PC-9 (cell line): ENCODE results near the gene SELENOS. TPM values are rescaled to one million over a fixed set of nuclear protein-coding genes. Genes with fewer than 3 reads are reported as not detected.

Experiments
- BruUV-seq: library from RNA; stranded (reverse); fragments of 400-500 nt; replicated peaks from 2 replicates; lab custom pipeline; 2021; lab: Mats Ljungman, UMichigan
- CTCF ChIA-PET: fragments of 300-600 bp; sonication (Branson Sonifier 250); formaldehyde crosslinking; loops from one replicate; lab custom pipeline; 2022; ENCODE audit warnings: antibody characterized with exemption; lab: Charles Lee
- POLR2A ChIA-PET: fragments of 300-600 bp; sonication (Branson Sonifier 250); formaldehyde crosslinking; loops from one replicate; lab custom pipeline; 2022; ENCODE audit warnings: antibody characterized with exemption; ENCODE audit not compliant: unreplicated experiment; lab: Charles Lee
- DNase-seq, 2 experiments: peaks; one replicate each; pipeline versions ENCODE4 v3.0.0 to v3.0.0-alpha.2; 2015 to 2022; ENCODE audit warnings: mixed read lengths in 1 of 2
- H2AFZ ChIP-seq: fragments of 200-600 bp; sonication (generic); 2 replicates; pipeline ENCODE4 v1.8.1; 2017; ENCODE audit warnings: antibody characterized with exemption
- H3F3A ChIP-seq: fragments of 200-600 bp; sonication (generic); 2 replicates; pipeline ENCODE4 v1.8.1; 2017; ENCODE audit warnings: antibody characterized with exemption, mild to moderate bottlenecking, low read depth; ENCODE audit not compliant: insufficient read depth
- H3K27ac ChIP-seq: fragments of 200-600 bp; sonication (generic); 2 replicates; pipeline ENCODE4 v1.6.1; 2016; ENCODE audit warnings: mixed run types
- H3K27me3 ChIP-seq: fragments of 200-600 bp; sonication (generic); 2 replicates; pipeline ENCODE4 v1.6.1; 2016; ENCODE audit warnings: low read depth, mixed run types; ENCODE audit not compliant: insufficient read depth
- H3K36me3 ChIP-seq: fragments of 200-600 bp; sonication (generic); 2 replicates; pipeline ENCODE4 v1.6.1; 2016; ENCODE audit warnings: low read depth, mixed run types
- H3K4me1 ChIP-seq: fragments of 200-600 bp; sonication (generic); replicated peaks from 2 replicates; pipeline ENCODE4 v1.6.1; 2016; ENCODE audit warnings: mixed run types; ENCODE audit not compliant: insufficient read depth
- H3K4me2 ChIP-seq: fragments of 200-600 bp; sonication (generic); 2 replicates; pipeline ENCODE4 v1.6.1; 2017; ENCODE audit warnings: mixed run types
- H3K4me3 ChIP-seq: fragments of 200-600 bp; sonication (generic); 2 replicates; pipeline ENCODE4 v1.6.1; 2016; ENCODE audit warnings: mixed run types
- H3K79me2 ChIP-seq: fragments of 200-600 bp; sonication (generic); 2 replicates; pipeline ENCODE4 v1.6.1; 2017; ENCODE audit warnings: low read depth, mixed run types
- H3K9me2 ChIP-seq: fragments of 200-600 bp; sonication (generic); 2 replicates; pipeline ENCODE4 v1.8.1; 2017; ENCODE audit warnings: mild to moderate bottlenecking; ENCODE audit not compliant: insufficient read depth
- H3K9me3 ChIP-seq: fragments of 200-600 bp; sonication (generic); 2 replicates; pipeline ENCODE4 v1.8.1; 2016; ENCODE audit warnings: low read depth; ENCODE audit not compliant: insufficient read depth
- H4K20me1 ChIP-seq: fragments of 200-600 bp; sonication (generic); 2 replicates; pipeline ENCODE4 v1.8.1; 2017; ENCODE audit not compliant: insufficient read depth
- CTCF ChIP-seq: fragments of 200-600 bp; sonication (generic); conservative IDR thresholded peaks from 2 replicates; pipeline ENCODE4 v1.6.1; 2017; ENCODE audit warnings: mixed run types, antibody characterized with exemption, mild to moderate bottlenecking, moderate library complexity
- EZH2 ChIP-seq: fragments of 200-600 bp; sonication (generic); IDR thresholded peaks from 2 replicates; pipeline ENCODE4 v1.8.0; 2017; ENCODE audit warnings: antibody characterized with exemption, low read depth
- intact Hi-C: fragments of 100-400 bp; cut with micrococcal nuclease; formaldehyde crosslinking; loops from one replicate; pipeline ENCODE4 v1.10.0; 2022; ENCODE audit not compliant: unreplicated experiment
- total RNA-seq: library from RNA; stranded (reverse); gene quantifications from 2 replicates; pipeline ENCODE4 v1.2.3, GENCODE V29; 2021

SELENOS gene
- total RNA-seq, 1 experiment from 2014 or later = 28.6 TPM

GRCh38 chr15:101309436-101310160 is 32.3 kb upstream of the SELENOS start:
- Histone ChIP-seq H3F3A (no peaks in the 10 kb centered on the region), H3K36me3 (no peaks in the 10 kb centered on the region), H4K20me1 (no peaks in the 10 kb centered on the region), H3K4me1 (no peaks in the 10 kb centered on the region), H3K4me2 (no peak overlapping the region), H3K27me3 (no peaks in the 10 kb centered on the region), H3K9me2 (no peaks in the 10 kb centered on the region), H3K9me3 (no peaks in the 10 kb centered on the region), H2AFZ (no peak overlapping the region), H3K27ac (no peak overlapping the region), H3K4me3 (no peak overlapping the region), H3K79me2 (no peaks in the 10 kb centered on the region)
- ChIA-PET POLR2A (no interaction called here), CTCF (no interaction called here)
- intact Hi-C loops = no loop called here
- no TSS peak for BruUV-seq
- DNase-seq = no peak
- TF ChIP-seq EZH2 (no peak), CTCF (no peak)

- no peak overlapping the region for H3K4me3 ChIP-seq
- CTCF ChIA-PET = no interaction called here
- H4K20me1 ChIP-seq = no peaks in the 10 kb centered on the region
- H3K4me1 ChIP-seq = no peaks in the 10 kb centered on the region
- H3F3A ChIP-seq = no peaks in the 10 kb centered on the region
- no peaks in the 10 kb centered on the region for H3K36me3 ChIP-seq
- POLR2A ChIA-PET = no interaction called here
- intact Hi-C loops = no loop called here
- no TSS peak for BruUV-seq
- no peaks in the 10 kb centered on the region for H3K79me2 ChIP-seq
- no peaks in the 10 kb centered on the region for H3K9me3 ChIP-seq
- H3K9me2 ChIP-seq = no peaks in the 10 kb centered on the region
- H2AFZ ChIP-seq = no peak overlapping the region
- no peak overlapping the region for H3K27ac ChIP-seq
- no peaks in the 10 kb centered on the region for H3K27me3 ChIP-seq
- TF ChIP-seq EZH2 (no peak), CTCF (no peak)
- no peak overlapping the region for H3K4me2 ChIP-seq
- no peak for DNase-seq
Observed at GRCh38 chr15:101308604-101309435, 31.5 kb upstream of the SELENOS start.

GRCh38 chr15:101307897-101308603 is 30.8 kb upstream of the SELENOS start:
- intact Hi-C loops = no loop called here
- no TSS peak for BruUV-seq

More at GRCh38 chr15:101307897-101308603, 30.8 kb upstream of the SELENOS start:
- Histone ChIP-seq H3K36me3 (no peaks in the 10 kb centered on the region), H3K27me3 (no peaks in the 10 kb centered on the region), H3K79me2 (no peaks in the 10 kb centered on the region), H3K9me2 (no peaks in the 10 kb centered on the region), H3K4me2 (no peak overlapping the region), H4K20me1 (no peaks in the 10 kb centered on the region), H3K27ac (no peak overlapping the region), H3K4me3 (no peak overlapping the region), H3K9me3 (no peaks in the 10 kb centered on the region), H2AFZ (no peak overlapping the region), H3F3A (no peaks in the 10 kb centered on the region), H3K4me1 (no peaks in the 10 kb centered on the region)
- TF ChIP-seq CTCF (no peak), EZH2 (no peak)
- DNase-seq = no peak
- POLR2A ChIA-PET = no interaction called here
- CTCF ChIA-PET = no interaction called here
